IPS-20b (cell line): Measurements from ENCODE around the gene CHCHD4.

Experiments used
- H3K27ac ChIP-seq: one replicate; pipeline ENCODE4 v1.5.1; 2013; ENCODE audit warnings: low read length
- H3K27me3 ChIP-seq: 2 replicates; pipeline ENCODE4 v1.6.1; 2013; ENCODE audit warnings: mild to moderate bottlenecking, low read length, inconsistent platforms; ENCODE audit not compliant: insufficient read depth
- H3K36me3 ChIP-seq: 2 replicates; pipeline ENCODE4 v1.6.1; 2013; ENCODE audit warnings: low read depth, mild to moderate bottlenecking, inconsistent platforms, low read length, moderate library complexity; ENCODE audit not compliant: insufficient read depth
- H3K4me1 ChIP-seq: 2 replicates; pipeline ENCODE4 v1.6.1; 2013; ENCODE audit warnings: mild to moderate bottlenecking, control low read depth, inconsistent platforms, low read length, moderate library complexity; ENCODE audit not compliant: insufficient read depth
- H3K4me3 ChIP-seq: 2 replicates; pipeline ENCODE4 v1.5.1; 2013; ENCODE audit warnings: mild to moderate bottlenecking, low read length, inconsistent platforms
- H3K9ac ChIP-seq: 2 replicates; pipeline ENCODE4 v1.6.1; 2013; ENCODE audit warnings: low read depth, mild to moderate bottlenecking, inconsistent platforms, low read length, moderate library complexity
- H3K9me3 ChIP-seq: 2 replicates; pipeline ENCODE4 v1.6.1; 2013; ENCODE audit warnings: mild to moderate bottlenecking, low read depth, low read length, inconsistent platforms; ENCODE audit not compliant: insufficient read depth

Gene CHCHD4

DNA sequence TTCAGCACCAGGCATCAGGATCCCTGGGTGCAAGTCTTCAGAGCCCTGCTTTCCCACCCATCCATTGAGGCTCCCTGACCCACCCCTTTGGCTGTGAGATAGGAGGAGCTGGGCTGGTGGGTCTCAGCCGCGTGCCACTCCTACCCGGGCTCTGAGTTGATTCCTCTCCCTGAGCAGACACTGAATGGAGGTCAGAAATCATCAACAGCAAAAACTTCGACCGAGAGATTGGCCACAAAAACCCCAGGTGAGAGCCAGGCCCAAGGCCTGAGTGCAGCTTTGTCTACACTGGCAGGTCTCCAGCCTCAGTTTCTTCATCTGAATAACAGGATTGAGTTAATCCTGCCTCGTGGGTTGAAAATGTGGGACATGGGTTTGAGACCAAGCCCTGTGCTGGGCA, 8.0 kb upstream of the CHCHD4 start:
- no peak overlapping the region for H3K4me3 ChIP-seq
- no peaks in the 10 kb centered on the region for H3K27me3 ChIP-seq
- H3K4me1 ChIP-seq = no peaks in the 10 kb centered on the region
- H3K36me3 ChIP-seq = peaks cover 83% of the 10 kb centered on the region
- no peak overlapping the region for H3K9ac ChIP-seq
- no peak overlapping the region for H3K27ac ChIP-seq
- H3K9me3 ChIP-seq = no peaks in the 10 kb centered on the region

GRCh38 chr3:14132120-14132519, 7.5 kb upstream of the CHCHD4 start:
- Histone ChIP-seq H3K9ac (no peak overlapping the region), H3K4me3 (no peak overlapping the region), H3K9me3 (no peaks in the 10 kb centered on the region), H3K36me3 (peaks cover 84% of the 10 kb centered on the region), H3K27me3 (no peaks in the 10 kb centered on the region), H3K4me1 (no peaks in the 10 kb centered on the region), H3K27ac (no peak overlapping the region)

DNA sequence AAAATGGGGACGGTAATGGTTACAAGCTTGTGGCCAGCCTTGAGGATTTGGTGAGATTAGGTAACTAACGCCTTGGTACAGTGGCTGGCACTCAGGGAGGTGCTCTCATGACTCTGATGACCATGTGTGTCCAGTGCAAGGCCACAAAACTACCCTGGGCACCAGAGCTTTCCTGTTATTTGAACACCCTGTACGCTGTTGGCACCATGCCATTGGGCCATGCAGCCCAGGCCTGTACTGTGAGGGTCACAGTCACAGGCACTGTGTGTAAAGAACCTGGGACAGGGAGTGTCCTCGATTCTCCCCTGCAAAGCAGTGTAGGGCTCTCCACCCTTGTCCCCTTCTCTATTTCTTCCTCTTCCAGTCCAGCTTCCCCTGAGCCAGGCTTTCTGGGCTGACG, 6.5 kb upstream of the CHCHD4 start:
- Histone ChIP-seq H3K9me3 (no peaks in the 10 kb centered on the region), H3K4me1 (peaks cover 2% of the 10 kb centered on the region), H3K27me3 (no peaks in the 10 kb centered on the region), H3K36me3 (peaks cover 80% of the 10 kb centered on the region), H3K9ac (no peak overlapping the region), H3K27ac (no peak overlapping the region), H3K4me3 (no peak overlapping the region)

DNA sequence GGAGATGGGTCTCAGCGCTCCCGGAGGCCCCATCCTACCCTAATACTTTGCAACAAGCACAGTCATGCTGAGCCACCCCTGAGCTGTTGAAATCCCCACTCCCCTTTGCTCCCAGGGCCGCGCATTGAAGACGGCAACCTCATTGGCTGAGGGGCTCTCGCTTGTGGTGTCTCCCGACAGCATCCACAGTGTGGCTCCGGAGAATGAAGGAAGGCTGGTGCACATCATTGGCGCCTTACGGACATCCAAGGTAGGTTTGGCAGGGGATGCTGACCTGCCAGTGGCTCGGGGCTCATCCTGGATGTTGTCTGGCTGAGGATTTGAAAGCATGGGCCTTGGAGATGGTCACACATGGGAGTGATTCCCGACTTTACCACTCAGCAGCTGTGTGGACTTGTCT, 6.0 kb upstream of the CHCHD4 start:
- Histone ChIP-seq H3K9me3 (no peaks in the 10 kb centered on the region), H3K4me1 (peaks cover 5% of the 10 kb centered on the region), H3K4me3 (no peak overlapping the region), H3K36me3 (peaks cover 76% of the 10 kb centered on the region), H3K27me3 (no peaks in the 10 kb centered on the region), H3K9ac (no peak overlapping the region), H3K27ac (no peak overlapping the region)

DNA sequence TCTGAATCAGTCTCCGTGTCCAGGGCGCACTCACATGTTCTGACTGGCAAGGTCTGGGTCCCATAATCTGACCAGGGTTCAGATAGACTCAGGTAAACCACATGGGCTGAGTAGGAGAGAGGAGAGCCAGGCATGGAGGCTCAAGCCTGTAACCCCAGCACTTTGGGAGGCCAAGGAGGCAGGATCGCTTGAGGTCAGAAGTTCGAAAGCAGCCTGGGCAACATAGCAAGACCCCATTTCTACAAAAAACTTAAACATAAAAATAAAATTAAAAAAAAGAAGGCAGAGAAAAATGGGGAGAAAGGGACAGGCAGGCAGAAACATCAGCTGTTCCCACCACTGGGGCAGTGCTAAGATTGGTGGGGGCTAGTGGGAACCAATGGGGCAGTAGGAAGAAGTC, 5.6 kb upstream of the CHCHD4 start:
- H3K4me1 ChIP-seq = peaks cover 5% of the 10 kb centered on the region
- no peak overlapping the region for H3K9ac ChIP-seq
- no peaks in the 10 kb centered on the region for H3K9me3 ChIP-seq
- peaks cover 71% of the 10 kb centered on the region for H3K36me3 ChIP-seq
- H3K4me3 ChIP-seq = no peak overlapping the region
- no peak overlapping the region for H3K27ac ChIP-seq
- no peaks in the 10 kb centered on the region for H3K27me3 ChIP-seq

- no peak overlapping the region for H3K4me3 ChIP-seq
- H3K27me3 ChIP-seq = no peaks in the 10 kb centered on the region
- H3K9me3 ChIP-seq = no peaks in the 10 kb centered on the region
- H3K27ac ChIP-seq = no peak overlapping the region
- peaks cover 62% of the 10 kb centered on the region for H3K36me3 ChIP-seq
- H3K4me1 ChIP-seq = peaks cover 5% of the 10 kb centered on the region
- no peak overlapping the region for H3K9ac ChIP-seq
Measured at GRCh38 chr3:14129296-14129695, 4.6 kb upstream of the CHCHD4 start.

DNA sequence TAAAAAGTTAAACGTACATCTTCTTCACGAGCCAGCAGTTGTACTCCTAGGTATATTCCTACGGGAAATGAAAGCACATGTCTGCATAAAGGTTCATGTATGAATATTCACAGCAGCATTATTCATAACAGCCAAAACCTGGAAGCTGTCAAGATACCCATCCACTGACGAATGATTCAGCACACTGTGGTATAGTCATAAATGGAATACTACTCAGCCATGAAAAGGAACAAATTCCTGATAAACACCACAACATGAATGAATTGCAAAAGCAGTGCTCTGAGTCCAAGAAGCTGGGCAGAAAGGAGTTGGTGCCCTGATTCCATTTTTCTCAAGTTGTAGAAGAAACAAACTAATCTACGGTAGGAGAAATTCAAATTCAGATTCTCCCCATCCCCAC, 4.1 kb upstream of the CHCHD4 start:
- H3K4me3 ChIP-seq = no peak overlapping the region
- H3K4me1 ChIP-seq = peaks cover 5% of the 10 kb centered on the region
- no peaks in the 10 kb centered on the region for H3K9me3 ChIP-seq
- H3K27me3 ChIP-seq = no peaks in the 10 kb centered on the region
- H3K27ac ChIP-seq = no peak overlapping the region
- H3K9ac ChIP-seq = no peak overlapping the region
- peaks cover 56% of the 10 kb centered on the region for H3K36me3 ChIP-seq

DNA sequence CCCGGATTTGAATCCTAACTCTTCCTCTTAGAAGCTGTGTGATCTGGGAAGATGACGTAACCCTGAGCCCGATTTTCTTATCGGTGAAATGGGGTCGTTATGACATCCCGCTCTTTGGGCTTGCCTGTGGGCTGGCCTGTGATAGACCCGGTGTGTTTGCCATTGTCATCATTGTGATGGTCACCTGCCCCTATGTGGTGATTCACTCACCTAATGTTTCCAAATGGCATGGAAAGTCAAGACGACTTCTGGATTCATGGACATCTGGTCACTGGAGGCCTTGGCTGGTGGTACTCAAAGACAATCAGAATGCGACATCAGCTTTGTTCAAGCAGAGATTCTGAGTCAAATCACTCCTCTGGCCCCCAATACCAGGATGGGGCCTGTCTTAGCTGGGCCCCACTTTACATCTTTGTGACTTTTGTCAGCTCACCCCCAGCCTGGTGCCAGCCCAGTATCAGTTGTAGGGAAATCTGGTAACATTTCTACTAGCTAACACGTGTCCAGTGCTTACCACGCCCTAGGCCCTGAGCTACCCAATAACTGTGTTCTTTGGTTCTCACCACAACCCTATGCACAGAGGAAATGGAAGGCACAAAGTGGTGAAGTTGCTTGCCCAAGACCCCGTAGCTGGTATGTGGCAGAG, 3.0 kb upstream of the CHCHD4 start:
- Histone ChIP-seq H3K27ac (no peak overlapping the region), H3K4me3 (no peak overlapping the region), H3K4me1 (peaks cover 15% of the 10 kb centered on the region), H3K9me3 (no peaks in the 10 kb centered on the region), H3K36me3 (peaks cover 45% of the 10 kb centered on the region), H3K27me3 (no peaks in the 10 kb centered on the region), H3K9ac (no peak overlapping the region)

DNA sequence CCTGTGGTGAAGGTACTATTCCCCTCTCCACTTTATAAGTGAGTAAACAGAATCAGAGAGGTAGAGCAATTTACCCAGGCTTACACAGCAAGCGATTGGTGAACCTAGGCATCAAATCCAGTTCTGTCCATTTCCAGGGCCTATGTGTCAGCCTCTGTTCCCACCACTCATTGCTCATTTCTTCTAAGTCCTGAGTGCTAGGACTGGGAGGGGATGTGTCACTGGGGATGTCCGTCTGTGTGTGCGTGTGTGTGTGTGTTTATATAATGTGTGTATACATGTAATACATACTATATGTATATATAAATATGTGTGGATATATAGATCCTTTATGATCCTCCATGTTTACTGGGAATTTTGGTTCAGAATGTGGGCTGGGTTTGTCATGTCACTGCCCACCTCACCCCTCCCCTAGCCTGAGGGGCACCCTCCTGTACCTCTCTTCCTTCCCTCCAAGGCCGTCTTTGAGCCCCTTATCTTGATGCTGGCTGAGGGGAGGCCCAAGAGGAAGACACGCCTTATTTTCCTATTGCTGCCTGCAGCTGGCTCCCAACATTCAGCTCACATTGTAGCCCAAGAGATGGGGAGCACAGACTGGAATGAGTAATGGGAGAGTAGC, 2.3 kb upstream of the CHCHD4 start:
- Histone ChIP-seq H3K27me3 (no peaks in the 10 kb centered on the region), H3K36me3 (peaks cover 39% of the 10 kb centered on the region), H3K4me3 (no peak overlapping the region), H3K9ac (no peak overlapping the region), H3K9me3 (no peaks in the 10 kb centered on the region), H3K27ac (no peak overlapping the region), H3K4me1 (peaks cover 21% of the 10 kb centered on the region)

GRCh38 chr3:14126017-14126886, 1.6 kb upstream of the CHCHD4 start:
- peak overlapping the region; percentile 89 for H3K4me3 ChIP-seq
- peak overlapping the region; percentile 84; the same call in 1 of the 2 replicates for H3K9ac ChIP-seq
- peaks cover 37% of the 10 kb centered on the region for H3K36me3 ChIP-seq
- no peaks in the 10 kb centered on the region for H3K9me3 ChIP-seq
- no peak overlapping the region for H3K27ac ChIP-seq
- H3K4me1 ChIP-seq = peaks cover 28% of the 10 kb centered on the region
- no peaks in the 10 kb centered on the region for H3K27me3 ChIP-seq

DNA sequence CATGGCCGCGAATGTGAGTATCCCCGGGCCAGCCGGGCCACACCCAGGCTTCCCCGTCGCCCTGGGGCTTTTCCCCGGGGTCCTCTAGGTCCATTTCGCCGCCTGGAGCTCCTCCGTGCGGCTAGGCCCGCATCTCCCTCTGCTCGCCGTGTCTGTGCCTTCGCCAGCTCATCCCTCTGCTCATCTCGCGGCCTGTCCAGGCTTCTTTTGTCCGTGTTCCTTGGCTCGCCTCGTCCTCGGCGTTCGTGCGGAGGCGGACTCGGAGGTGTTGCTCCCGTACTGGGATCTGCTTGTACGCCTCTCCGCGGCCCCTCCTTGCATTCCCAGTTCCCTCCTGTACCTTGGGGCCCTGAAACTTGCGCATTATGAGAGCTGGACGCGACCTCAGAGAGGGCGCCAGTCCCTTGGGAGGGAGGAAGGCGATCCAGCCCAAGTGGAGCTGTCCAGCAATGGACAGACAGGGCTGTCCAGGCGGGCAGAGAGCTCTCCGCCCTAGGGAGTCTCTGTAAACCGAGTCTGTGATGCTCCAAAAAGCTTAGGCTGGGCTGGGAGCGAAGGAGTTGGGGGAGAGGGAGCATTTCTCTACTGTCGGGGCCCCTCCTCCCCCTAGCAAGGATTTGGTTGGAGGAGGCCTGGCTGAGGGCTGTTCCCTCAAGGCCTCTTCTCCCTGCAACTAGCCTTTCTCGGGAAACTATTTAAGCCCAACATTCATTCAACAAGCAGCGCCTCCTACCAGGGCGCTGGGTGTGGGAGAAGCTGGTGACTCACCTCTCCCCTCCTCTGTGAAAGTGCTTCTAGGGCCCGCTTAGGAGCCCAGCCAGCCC, 735 bp upstream of the CHCHD4 start:
- Histone ChIP-seq H3K27ac (peak overlapping the region; percentile 12), H3K9ac (peak overlapping the region; percentile 84), H3K27me3 (no peaks in the 10 kb centered on the region), H3K4me1 (peaks cover 28% of the 10 kb centered on the region), H3K4me3 (peak overlapping the region; percentile 89), H3K36me3 (peaks cover 33% of the 10 kb centered on the region), H3K9me3 (0 out of 2 replicates have a peak, but pooled peaks cover 2% of the 10 kb centered on the region)
